HL-60 (cell line): ENCODE measurements around the gene ARRDC5.

ENCODE experiments used
- DNase-seq, 2 experiments: peaks; one replicate each; pipeline ENCODE4 v3.0.0-alpha.2; 2010 to 2020; ENCODE audit warnings: low read depth in 1 of 2, low spot score in 1 of 2
- H3K27ac ChIP-seq: fragments of 250-450 bp; sonication (Bioruptor Pico); replicated peaks from 2 replicates; pipeline ENCODE4 v1.5.1; 2020; ENCODE audit warnings: mild to moderate bottlenecking, moderate library complexity
- H3K27me3 ChIP-seq: fragments of 250-450 bp; sonication (Bioruptor Pico); 2 replicates; pipeline ENCODE4 v1.5.1; 2021; ENCODE audit warnings: mild to moderate bottlenecking, moderate library complexity; ENCODE audit not compliant: insufficient read depth, poor library complexity, severe bottlenecking
- H3K4me3 ChIP-seq: replicated peaks from 2 replicates; pipeline ENCODE4 v1.5.1; 2011; ENCODE audit warnings: mild to moderate bottlenecking, control low read depth, low read length; ENCODE audit not compliant: insufficient read depth
- GABPA ChIP-seq: IDR thresholded peaks from 2 replicates; pipeline ENCODE4 v1.6.1; 2012; ENCODE audit warnings: low read depth
- POLR2AphosphoS5 ChIP-seq: IDR thresholded peaks from 2 replicates; pipeline ENCODE4 v1.6.1; 2012; ENCODE audit warnings: low read depth
- REST ChIP-seq: IDR thresholded peaks from 2 replicates; pipeline ENCODE4 v1.6.1; 2012; ENCODE audit warnings: low read depth; ENCODE audit not compliant: insufficient replicate concordance
- SPI1 ChIP-seq: IDR thresholded peaks from 2 replicates; pipeline ENCODE4 v1.6.1; 2012; ENCODE audit warnings: low read depth, mild to moderate bottlenecking, borderline replicate concordance
- TF ChIP-seq, protein P1 (sequence below): IDR thresholded peaks from one replicate; pipeline ENCODE4 v1.5.1; 2011; ENCODE audit warnings: low read length, control low read depth, inconsistent platforms; ENCODE audit not compliant: insufficient read depth

Gene ARRDC5

GRCh38 chr19:4937060-4937459 is 34.4 kb upstream of the ARRDC5 start:
- Histone ChIP-seq H3K27me3 (no peaks in the 10 kb centered on the region), H3K27ac (no peak overlapping the region), H3K4me3 (no peak overlapping the region)
- DNase-seq: no peak
- no peak for TF ChIP-seq SPI1
- no peak for TF ChIP-seq GABPA
- no peak for TF ChIP-seq REST
- TF ChIP-seq, protein P1, sequence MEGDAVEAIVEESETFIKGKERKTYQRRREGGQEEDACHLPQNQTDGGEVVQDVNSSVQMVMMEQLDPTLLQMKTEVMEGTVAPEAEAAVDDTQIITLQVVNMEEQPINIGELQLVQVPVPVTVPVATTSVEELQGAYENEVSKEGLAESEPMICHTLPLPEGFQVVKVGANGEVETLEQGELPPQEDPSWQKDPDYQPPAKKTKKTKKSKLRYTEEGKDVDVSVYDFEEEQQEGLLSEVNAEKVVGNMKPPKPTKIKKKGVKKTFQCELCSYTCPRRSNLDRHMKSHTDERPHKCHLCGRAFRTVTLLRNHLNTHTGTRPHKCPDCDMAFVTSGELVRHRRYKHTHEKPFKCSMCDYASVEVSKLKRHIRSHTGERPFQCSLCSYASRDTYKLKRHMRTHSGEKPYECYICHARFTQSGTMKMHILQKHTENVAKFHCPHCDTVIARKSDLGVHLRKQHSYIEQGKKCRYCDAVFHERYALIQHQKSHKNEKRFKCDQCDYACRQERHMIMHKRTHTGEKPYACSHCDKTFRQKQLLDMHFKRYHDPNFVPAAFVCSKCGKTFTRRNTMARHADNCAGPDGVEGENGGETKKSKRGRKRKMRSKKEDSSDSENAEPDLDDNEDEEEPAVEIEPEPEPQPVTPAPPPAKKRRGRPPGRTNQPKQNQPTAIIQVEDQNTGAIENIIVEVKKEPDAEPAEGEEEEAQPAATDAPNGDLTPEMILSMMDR: no peak
- no peak for TF ChIP-seq POLR2AphosphoS5

DNA sequence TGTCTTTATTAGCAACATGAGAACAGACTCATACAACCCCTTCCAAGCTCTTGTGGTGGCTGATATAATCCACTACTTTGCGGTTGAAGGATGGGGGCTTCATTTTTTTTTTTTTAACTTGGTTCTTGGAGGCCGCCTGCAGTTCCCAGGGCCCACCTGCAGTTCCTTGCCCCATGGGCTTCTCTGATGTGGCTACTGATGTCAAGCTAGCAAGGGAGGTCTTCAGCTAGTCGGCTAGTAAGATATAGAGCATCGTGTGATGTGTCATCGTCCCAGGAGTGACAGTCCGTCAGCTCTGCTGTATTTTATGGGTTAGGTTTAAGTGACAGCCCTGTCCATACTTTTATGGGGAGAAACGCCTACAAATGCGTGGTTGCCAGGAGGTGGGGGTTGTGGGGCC is 32.7 kb upstream of the ARRDC5 start:
- H3K4me3 ChIP-seq: no peak overlapping the region
- H3K27ac ChIP-seq: no peak overlapping the region

DNA sequence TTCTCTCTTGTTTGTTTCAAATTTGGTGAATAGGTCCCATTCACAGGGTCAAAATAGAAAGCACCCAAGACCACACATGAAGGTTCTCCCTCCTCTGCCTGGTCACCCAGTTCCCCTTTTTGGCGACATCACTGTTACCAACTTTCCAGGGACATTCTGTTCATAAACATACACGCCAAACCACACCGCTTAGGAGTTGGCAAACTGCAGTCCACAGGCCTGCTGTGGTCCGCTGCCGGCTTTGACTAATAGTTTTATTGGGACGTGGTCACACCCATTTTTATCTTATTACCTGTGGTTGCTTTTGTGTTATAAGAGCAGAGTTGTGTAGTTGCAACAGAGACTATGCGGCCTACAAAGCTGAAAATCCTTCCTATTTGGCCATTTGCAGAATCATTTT is 30.8 kb upstream of the ARRDC5 start:
- 0 out of 2 replicates have a peak overlapping the region, but pooled peaks have one; percentile 26 for H3K27ac ChIP-seq
- peak in 1 of 2 experiments; percentile 36 for DNase-seq
- TF ChIP-seq SPI1 (peak; percentile 94), REST (no peak)
- TF ChIP-seq, protein P1: no peak
- H3K27me3 ChIP-seq: no peaks in the 10 kb centered on the region
- H3K4me3 ChIP-seq: no peak overlapping the region

More for the DNA sequence above, 32.7 kb upstream of the ARRDC5 start:
- TF ChIP-seq, protein P1: no peak
- TF ChIP-seq POLR2AphosphoS5 (no peak), REST (no peak), SPI1 (no peak), GABPA (no peak)
- DNase-seq: no peak
- no peaks in the 10 kb centered on the region for H3K27me3 ChIP-seq
